Coronary artery (tissue), 2 donors: ENCODE data around the gene TMPRSS6.

ENCODE experiments used
- DNase-seq: peaks from one replicate; pipeline ENCODE4 v3.0.0-alpha.2; 2017; ENCODE audit warnings: low spot score
- H3K27ac ChIP-seq, 2 donors: fragments of 200-600 bp; sonication (generic); one replicate each; pipeline ENCODE4 v1.5.1; 2016 to 2019
- H3K4me3 ChIP-seq: fragments of 200-600 bp; sonication (generic); 2 replicates; pipeline ENCODE4 v1.5.1; 2016; ENCODE audit warnings: mild to moderate bottlenecking, moderate library complexity
- CTCF ChIP-seq: fragments of 200-600 bp; sonication (generic); IDR thresholded peaks from one replicate; pipeline ENCODE4 v1.5.1; 2019; ENCODE audit warnings: antibody characterized with exemption

TMPRSS6 gene

GRCh38 chr22:37133304-37134018, 23.9 kb upstream of the TMPRSS6 start:
- DNase-seq = no peak
- TF ChIP-seq CTCF = no peak
- Histone ChIP-seq H3K4me3 (no peak overlapping the region), H3K27ac (no peak overlapping the region)

- Histone ChIP-seq H3K27ac (no peak overlapping the region), H3K4me3 (no peak overlapping the region)
- no peak for TF ChIP-seq CTCF
- no peak for DNase-seq
Measured at GRCh38 chr22:37132773-37133172, 23.3 kb upstream of the TMPRSS6 start.

- Histone ChIP-seq H3K27ac (no peak overlapping the region), H3K4me3 (no peak overlapping the region)
- TF ChIP-seq CTCF = no peak
- DNase-seq = no peak
Measured at GRCh38 chr22:37129866-37130441, 20.4 kb upstream of the TMPRSS6 start.

- Histone ChIP-seq H3K4me3 (no peak overlapping the region), H3K27ac (no peak overlapping the region)
- TF ChIP-seq CTCF = no peak
- DNase-seq = no peak
Measured at GRCh38 chr22:37128555-37129281, 19.2 kb upstream of the TMPRSS6 start.

- no peak overlapping the region for H3K4me3 ChIP-seq
- TF ChIP-seq CTCF = no peak
- DNase-seq = no peak
- no peak overlapping the region for H3K27ac ChIP-seq
Measured at GRCh38 chr22:37127350-37127878, 17.9 kb upstream of the TMPRSS6 start.

- Histone ChIP-seq H3K4me3 (no peak overlapping the region), H3K27ac (no peak overlapping the region)
- no peak for DNase-seq
- no peak for TF ChIP-seq CTCF
Measured at GRCh38 chr22:37126882-37127281, 17.4 kb upstream of the TMPRSS6 start.
